ENCODE measurements around the gene STARD7.

The STARD7 gene

DNA sequence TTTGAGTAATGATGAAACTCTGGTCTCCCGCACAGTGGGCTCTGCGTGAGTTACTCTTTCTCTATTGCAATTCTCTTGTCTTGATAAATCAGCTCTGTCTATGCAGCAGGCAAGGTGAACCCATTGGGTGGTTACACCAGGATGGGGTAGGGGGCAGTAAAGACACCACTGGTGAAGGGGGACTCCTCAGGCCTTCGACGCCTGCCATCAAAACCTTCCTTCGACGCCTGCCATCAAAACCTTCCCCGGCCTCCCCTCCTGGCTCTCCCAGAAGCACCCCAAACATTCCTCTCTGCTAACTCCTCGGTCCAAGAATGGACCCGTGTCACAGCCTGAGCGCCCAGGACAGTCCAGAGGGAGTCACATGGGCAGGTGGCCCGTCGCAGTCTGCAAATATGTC is 4.8 kb upstream of the STARD7 start:
- TF ChIP-seq, protein P1, sequence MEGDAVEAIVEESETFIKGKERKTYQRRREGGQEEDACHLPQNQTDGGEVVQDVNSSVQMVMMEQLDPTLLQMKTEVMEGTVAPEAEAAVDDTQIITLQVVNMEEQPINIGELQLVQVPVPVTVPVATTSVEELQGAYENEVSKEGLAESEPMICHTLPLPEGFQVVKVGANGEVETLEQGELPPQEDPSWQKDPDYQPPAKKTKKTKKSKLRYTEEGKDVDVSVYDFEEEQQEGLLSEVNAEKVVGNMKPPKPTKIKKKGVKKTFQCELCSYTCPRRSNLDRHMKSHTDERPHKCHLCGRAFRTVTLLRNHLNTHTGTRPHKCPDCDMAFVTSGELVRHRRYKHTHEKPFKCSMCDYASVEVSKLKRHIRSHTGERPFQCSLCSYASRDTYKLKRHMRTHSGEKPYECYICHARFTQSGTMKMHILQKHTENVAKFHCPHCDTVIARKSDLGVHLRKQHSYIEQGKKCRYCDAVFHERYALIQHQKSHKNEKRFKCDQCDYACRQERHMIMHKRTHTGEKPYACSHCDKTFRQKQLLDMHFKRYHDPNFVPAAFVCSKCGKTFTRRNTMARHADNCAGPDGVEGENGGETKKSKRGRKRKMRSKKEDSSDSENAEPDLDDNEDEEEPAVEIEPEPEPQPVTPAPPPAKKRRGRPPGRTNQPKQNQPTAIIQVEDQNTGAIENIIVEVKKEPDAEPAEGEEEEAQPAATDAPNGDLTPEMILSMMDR (conservative IDR thresholded peaks at IDR 0.05): no peak
- no peak for TF ChIP-seq ZFX (IDR thresholded peaks at IDR 0.05)
- H3K27ac ChIP-seq: no peak overlapping the region

DNA sequence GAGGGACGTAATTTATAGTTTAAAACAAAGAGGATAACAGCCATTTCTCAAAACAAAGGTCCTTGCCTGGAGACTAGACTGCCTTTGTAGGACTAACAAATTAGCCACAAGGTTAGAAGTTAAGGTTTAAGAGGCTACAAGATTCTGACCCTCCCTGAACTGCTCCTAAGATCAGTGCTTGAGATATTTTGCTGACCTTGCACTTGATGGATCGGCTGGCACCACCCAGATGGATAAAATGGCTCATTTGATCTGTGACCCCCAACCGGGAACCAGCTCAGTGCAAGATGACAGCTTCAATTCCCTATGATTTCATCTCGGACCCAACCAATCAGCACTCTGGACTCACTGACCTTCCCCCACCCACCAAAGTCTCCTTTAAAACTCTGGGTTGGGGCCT is 3.7 kb upstream of the STARD7 start:
- TF ChIP-seq ZFX (IDR thresholded peaks at IDR 0.05): no peak
- TF ChIP-seq, protein P1 (conservative IDR thresholded peaks at IDR 0.05): no peak
- H3K27ac ChIP-seq: no peak overlapping the region

DNA sequence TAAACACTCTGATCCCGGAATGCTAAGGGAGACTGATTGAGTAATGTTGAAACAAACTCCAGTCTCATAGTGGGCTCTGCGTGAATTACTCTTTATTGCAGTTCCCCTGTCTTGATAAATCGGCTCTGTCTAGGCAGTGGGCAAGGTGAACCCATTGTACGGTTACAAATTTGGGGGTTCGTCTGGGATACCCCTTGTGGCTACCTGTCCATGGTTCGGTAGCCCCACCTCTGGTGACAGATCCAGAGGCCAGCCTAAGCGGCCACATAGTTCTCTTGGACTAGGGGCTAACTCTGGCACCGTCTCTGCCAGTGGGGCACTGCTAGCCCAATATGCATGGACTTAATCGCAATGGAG is 1.1 kb upstream of the STARD7 start:
- peak overlapping the region; percentile 96 for H3K27ac ChIP-seq
- TF ChIP-seq, protein P1 (conservative IDR thresholded peaks at IDR 0.05): no peak

DNA sequence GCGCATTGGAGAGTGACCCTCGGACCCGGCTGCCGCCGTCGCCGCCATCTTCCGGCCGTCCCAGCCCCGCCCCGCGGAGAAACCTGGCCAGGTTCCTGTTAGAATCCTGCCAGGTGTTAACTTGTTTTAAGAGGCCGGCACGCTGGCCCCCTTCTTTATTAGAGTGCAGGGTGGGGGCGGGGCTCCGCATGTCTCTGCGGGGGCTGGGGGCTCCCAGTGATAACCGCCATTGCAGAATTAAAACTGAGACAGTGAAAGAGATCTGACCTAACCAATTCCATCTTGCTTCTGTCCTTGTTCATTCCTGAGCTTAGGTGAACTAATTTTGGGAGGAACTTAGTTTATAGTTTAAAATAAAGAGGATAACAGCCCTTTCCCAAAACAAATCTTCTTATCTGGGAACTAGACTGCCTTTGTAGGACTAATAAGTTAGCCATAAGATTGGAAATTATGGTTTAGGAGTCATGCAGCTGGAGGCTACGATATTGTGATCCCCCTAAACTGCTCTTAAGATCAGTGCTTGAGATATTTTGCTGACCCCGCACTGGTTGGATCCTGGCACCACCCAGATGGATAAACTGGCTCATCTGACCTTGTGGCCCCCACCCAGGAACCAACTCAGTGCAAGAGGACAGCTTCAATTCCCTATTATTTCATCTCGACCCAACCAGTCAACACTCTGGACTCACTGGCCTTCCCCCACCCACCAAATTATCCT is 543 bp upstream of the STARD7 start:
- no peak for TF ChIP-seq ZFX (IDR thresholded peaks at IDR 0.05)
- TF ChIP-seq, protein P1 (conservative IDR thresholded peaks at IDR 0.05): no peak
- peak overlapping the region; percentile 96 for H3K27ac ChIP-seq

DNA sequence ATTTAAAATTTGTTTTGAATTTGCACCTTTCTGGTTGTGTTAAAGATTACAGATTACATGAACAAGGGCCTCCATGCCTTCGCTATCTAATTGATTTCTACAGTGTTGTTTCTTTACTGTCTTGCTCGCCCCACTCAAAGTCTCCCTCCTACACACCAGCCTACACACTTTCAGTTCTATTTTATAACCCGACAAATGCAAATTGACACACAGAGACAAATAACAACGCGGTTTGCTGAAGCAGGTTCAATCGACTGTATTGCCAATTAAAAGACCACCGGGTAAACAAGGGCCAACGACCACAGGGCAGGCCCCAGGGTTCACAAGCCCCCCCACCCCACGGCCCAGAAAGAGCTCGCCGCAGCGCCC is 869 bp downstream of the STARD7 start:
- H3K27ac ChIP-seq: peak overlapping the region; percentile 96
- TF ChIP-seq, protein P1 (conservative IDR thresholded peaks at IDR 0.05): no peak
- no peak for TF ChIP-seq ZFX (IDR thresholded peaks at IDR 0.05)

DNA sequence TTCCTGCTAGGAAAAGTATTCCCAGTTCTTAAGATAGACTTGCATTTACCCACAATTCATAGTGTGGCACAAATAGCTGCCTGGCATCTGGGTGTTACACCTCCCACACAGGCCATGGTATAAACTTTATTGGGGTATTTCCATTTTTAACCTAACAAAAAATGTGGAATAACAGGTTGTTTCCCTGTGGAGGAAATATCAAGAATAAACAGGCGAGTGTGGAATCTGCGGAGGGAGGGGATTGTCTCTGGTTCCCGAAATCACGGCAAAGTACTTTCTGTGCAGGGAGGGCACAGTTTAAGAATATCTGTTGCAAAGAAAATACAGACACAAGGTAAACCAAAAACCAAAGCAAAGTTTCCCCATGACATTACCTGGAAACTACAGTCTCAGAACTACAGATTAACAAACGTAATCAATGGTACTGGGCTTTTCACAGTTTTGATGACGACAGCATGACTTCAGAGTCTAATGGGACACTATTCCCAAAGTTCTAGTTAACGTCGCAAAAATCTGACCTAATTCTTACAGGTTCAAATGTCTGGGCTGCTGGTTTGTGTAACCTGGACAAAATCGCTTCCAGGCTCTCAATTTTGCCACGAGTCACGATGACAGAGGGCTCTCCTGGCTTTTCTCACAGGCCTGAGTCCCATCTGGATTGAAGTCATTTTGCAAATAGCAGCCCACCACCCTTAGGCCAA is 1.4 kb downstream of the STARD7 start:
- peak overlapping the region; percentile 96 for H3K27ac ChIP-seq
- TF ChIP-seq, protein P1 (conservative IDR thresholded peaks at IDR 0.05): no peak
- TF ChIP-seq ZFX (IDR thresholded peaks at IDR 0.05): no peak

DNA sequence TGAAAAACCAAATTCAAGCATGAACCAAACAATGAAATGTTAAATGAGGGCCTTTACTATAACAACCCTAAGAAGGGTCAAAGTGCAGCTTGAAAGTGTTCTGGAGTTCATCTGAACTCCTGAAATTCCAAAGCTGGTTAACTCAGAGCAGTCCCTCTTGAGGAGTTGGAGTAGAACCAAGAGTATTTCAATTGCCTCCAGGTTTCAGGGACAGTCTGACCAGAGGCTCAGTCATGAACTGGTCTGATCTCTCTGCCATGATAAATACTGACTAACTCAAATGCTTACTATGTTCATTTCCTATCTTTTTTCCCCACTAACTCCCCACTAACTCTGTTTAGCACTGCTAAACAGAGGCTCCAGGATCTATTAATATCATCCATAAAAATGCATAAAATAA is 2.7 kb downstream of the STARD7 start:
- TF ChIP-seq, protein P1 (conservative IDR thresholded peaks at IDR 0.05): no peak
- no peak for TF ChIP-seq ZFX (IDR thresholded peaks at IDR 0.05)
- no peak overlapping the region for H3K27ac ChIP-seq

Measured in C4-2B (cell line).